AG08396 (cell line): Measurements from ENCODE around the gene RASGEF1B.

Experiments
- DNase-seq: peaks from one replicate; pipeline ENCODE4 v3.0.0; 2012; ENCODE audit warnings: low spot score, mixed read lengths

RASGEF1B gene

DNA sequence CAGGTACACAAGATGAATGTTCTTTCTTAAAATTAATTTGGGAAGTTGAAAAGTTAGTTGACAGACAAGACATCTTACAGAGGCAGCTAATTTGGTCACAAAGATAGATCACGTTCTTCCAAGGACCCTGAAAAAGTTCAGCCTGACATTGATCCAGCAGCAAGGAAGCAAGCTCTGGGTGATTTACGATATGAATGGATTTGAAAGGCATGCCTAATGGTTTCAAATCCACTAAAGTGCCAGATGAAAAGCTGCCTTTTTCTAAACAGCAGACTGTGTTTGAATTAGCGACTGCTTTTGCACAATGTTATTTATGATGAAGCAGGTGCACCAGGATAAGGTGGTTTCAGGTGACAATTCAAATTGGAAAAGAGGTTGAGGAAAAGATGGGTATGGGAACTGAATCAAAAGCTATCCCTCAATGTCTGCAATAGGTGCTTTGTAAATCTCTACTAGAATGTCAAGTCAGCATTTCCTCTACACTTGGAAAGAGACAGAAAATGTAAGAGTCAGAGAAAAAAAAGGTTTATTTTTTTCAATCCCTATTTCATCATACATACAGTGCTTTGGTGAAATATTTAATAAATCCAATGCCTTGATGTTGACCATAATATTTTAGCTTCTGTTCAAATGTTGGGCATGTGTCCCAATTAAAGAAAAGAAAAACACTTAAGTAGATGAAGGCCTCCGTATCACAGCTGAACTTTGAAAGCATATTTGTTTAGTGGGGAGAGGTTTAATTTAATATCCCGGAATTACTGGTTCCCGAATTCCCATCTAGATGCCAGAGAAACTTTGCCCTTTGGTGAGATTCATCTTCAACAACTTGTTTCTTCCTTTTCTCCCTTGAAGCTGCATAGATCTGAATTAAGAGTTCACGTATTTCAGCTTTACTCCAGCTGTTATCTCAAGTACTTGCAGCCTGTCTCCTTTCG lies 6.0 kb downstream of the RASGEF1B start:
- no peak for DNase-seq

DNA sequence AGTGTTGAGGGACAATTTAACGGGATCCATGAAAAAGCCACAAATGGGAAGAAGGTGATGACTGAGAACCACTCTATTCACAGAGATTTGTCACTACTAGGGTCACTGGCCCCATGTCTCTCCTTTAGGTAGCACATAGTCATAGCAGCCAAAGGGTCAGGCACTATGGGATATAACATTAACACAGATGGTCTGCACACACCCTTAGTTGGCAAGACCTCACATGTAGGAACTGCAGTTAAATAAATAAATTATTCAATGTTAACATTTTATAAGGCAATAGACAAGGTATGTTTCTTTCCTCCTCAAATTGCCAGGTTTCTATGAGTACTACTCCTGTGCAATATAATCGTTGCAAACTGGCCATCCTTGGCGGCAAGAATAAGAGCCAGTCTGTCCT lies 10.9 kb downstream of the RASGEF1B start:
- no peak for DNase-seq

DNA sequence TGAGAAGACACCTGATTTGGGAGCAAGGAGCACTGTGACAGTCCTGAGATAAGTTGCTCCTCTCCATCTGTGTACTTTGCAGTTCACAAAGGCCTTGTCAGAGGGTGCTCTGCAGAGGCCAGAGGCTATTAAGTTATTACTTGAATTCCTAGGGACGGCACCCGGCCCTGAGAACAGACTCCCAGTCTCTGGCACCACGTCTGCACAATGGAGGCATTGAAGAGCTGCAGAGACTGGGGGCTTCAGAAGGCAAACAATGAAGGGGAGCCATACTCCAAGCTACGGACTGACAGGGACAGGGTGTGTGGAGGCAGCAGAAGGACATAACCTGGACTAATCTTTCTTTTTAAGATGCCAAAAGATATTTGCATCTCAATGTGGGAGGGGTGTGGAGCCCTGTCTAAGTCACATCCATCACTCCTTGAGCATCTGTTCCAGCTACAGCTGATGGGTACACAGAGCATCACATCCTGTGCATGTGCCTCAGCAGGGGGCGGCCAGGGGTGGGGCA lies 11.5 kb downstream of the RASGEF1B start:
- DNase-seq: no peak

DNA sequence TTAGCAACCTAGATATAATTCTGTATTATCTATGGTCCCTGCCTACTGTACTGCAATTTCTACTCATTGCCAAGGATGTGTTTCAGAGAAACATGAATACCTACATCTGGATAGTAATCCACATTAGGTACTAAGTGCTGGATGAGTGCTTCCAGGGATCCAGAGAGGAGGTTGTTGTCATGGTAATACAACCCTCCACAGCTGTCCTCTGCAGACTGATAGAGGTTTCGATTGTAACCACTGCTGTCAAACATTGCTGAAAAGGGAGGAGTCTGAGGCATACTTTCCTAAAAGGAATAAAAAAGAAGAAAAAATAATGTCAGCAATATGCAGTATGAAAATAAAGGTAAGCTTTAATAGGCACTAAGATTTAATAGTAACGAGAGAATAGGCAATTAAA lies 12.5 kb downstream of the RASGEF1B start:
- no peak for DNase-seq

DNA sequence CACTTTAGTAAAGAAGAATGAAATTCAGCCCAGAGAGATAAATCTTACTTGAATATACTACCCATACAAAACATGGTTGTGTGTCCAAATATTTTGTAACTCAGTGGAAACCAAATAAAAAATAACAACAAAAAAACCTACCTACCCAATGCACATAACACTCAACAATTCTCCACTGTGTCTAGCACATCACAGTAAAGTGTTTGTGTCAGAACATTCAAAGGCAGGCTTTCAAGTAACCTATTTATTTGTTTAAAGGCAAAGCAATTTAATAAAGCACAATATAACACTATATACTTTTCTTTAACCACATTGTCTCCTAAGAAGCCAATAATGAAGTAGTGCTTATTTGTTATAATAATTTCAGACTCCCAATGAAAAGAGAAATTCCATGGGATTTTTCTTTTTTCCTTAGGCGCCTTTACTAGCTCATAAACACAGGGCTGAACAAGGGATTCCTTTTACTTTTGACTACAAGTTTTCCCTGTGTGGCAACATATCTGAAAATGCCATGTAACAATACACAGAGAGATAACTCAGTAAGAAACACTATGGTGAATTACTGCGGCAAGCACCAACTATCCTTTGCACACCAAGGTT lies 13.7 kb downstream of the RASGEF1B start:
- DNase-seq: no peak

DNA sequence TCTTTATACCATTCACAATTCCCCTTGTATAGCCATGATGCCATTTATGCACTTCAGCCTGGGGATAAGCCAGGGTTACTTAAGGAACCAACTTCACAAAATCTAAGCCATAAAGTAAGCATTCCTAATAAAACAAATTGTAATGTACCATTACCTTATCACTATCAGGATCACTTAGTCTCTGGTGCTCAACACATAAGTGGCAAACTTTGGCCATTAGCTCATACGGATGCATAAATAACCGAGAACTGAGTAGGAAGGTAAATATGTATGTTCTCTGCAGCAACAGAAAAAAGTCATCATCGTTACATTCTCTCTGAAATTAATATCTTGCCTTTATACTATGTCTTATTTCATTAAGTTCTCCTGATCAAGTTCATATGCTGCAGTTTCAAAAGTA lies 14.4 kb downstream of the RASGEF1B start:
- DNase-seq: no peak

DNA sequence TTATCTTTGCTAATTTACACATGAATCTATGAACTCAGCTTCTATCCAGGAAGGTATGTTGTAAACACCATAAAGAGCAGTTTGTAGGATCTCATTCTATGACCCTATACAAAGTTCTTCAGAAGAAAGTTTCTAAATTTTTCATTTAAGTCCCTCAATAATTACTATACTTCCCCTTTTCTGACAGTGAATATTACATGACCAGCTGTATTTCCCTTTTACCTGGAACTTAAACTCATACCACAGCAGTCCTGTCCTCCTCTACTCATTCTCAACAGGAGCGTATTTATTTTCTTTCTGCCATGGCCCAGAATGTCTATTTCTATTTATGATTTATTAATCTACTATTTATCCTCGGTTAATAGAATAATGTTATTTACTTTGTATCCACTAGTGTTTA lies 15.8 kb downstream of the RASGEF1B start:
- no peak for DNase-seq

DNA sequence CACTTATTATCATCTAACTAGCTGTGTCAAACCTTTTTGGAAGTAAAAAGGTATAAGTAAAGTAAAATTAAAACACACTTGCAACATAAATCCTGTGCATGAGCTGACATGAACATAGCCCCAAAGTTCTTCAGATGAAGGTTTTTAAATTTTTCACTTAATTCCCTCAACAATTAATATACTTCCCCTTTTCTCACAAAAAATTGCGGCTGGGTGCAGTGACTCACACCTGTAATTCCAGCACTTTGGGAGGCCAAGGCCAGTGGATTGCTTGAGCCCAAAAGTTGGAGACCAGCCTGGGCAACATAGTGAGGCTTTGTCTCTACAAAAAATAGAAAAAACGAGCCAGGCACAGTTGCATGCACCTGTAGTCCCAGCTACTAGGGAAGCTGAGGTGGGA lies 16.8 kb downstream of the RASGEF1B start:
- DNase-seq: no peak

DNA sequence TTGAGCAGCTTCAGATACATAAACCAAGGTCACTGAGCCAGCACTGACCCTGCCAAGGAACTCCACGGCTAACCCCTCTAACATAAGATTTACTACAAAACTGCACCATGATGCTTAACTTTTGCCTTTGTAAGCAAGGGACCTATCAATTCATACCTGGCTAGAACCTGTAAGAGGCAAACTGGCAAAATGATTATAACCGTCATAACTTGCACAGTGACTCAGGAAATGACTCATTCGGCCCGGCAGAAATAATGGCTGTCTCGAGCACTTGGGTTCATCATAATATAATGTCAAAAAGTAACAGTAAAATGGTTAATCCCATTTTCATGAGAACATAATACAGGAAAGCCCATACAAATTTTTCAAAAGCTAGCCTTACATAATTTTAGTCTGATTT lies 17.2 kb downstream of the RASGEF1B start:
- DNase-seq: no peak

DNA sequence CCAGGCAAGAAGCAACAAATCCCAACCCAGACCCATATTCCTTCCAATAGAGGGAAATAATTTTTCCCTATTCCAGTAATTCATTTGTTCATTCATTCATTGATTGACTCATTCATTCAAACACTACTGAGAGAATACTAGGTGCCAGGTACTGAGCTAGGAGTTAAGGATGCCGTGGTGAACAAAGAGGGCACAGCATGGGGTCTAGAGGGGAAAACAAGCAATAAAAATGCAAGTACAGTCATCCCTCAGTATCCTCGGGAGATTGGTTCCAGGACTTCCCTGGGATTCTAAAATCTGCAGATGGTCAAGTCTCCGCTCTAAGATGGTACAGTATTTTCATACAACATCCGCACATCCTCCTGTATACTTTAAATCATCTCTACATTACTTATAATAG lies 18.7 kb downstream of the RASGEF1B start:
- no peak for DNase-seq

DNA sequence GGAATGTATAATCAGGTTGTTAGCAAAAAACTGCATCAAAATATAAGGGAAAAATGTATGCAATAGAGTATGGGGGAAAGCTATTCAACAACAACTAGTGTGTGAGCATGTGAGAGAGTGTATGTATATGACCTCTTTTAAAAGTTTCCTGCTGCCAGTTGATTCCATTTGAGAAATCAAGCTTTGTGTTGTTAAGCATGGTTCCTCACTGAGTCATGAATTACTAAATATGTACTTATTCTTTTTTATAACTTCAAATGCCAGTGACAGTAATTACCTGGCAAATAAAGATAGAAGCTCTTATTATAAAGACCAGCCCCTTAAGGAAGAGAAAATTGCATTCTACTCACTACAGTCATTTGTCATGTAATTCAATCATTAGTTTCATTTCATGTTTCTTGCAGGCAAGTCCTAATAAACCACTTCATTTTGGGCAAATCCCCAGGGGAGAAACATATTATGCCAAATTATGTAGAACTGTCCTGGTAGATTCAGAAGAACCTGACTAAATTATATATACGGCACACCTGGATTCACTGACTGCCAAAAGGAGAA lies 19.2 kb downstream of the RASGEF1B start:
- no peak for DNase-seq

DNA sequence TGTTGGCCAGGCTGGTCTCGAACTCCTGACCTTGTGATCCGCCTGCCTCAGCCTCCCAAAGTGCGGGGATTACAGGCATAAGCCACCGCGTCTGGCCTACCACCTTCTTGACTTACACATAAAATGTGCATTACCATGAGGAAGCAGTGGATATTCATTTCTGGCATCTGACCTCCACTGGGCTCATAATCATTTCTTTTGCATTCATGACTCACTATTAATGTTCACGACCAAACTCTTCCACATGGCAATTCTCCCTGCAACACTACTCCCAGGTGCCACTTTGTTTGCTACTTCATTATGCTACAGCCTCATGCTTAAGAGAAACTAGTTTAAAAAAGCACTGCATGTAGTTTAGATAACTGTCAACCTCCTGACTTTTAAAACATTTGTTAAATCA lies 22.7 kb downstream of the RASGEF1B start:
- DNase-seq: no peak

DNA sequence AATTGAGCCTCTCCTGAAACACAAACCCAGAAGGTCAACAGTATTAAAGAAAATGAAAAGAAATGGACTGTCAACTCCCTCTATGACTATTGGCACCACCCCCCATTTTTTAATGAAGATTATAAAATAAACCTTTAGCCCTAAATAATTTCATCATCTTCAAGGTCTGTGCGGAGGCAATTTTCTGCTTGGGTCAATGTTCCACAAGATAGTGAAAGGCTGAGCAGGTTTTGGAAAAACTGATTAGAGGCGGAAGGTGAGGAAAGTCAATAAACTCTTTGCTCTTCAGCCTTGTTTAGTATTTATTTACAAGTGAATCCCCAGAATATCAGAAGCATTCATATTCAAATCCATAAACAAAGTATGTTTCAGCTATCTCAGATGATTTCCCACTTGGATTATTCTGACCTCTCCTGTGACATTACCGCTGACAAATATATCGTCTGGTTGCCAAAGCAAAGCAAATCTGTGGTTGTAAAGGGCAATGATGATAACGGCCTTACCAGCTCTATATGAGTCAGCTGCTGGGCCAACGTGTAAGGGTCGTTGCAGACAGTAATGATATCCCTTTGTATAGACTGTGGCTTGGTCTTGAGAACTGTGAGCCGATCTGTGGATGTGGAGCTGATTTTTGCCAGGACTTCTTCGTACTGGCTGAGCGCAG lies 24.0 kb downstream of the RASGEF1B start:
- no peak for DNase-seq

DNA sequence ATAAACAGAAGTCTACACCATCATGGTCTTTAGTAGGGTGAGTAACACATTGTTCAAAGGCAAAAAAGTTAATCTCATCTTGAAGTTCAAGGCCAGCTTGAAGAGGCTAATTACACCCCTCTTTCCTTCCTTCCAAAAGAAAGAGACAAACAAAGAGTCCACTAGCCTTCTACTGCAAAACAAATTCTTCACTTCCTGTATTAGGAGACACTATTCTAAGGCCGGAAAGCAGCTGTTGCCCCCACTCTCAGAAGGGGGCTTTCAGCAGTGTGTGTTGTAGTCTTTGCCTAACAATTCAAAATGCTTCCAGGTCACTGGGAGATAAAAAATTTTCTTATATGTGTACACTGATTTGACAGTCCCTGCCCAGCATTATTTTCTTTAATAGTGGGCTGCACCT lies 25.1 kb downstream of the RASGEF1B start:
- no peak for DNase-seq

DNA sequence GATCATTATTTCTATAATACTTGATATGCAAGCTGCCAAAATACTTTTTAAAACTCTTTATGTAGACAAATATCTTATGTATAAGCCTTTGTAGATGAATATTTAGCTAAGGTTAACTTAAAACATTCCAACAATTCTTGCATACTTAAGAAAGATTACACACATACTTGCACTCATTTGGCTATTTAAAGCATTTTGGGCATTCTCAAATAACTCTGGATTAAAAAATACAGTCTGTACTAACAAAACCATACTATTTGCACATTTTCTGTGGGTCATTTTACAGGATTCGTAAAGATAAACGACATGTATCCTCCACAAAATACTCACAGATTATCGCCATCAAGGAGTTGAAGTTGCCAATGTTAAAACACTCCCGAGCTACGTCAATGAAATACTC lies 26.5 kb downstream of the RASGEF1B start:
- no peak for DNase-seq

DNA sequence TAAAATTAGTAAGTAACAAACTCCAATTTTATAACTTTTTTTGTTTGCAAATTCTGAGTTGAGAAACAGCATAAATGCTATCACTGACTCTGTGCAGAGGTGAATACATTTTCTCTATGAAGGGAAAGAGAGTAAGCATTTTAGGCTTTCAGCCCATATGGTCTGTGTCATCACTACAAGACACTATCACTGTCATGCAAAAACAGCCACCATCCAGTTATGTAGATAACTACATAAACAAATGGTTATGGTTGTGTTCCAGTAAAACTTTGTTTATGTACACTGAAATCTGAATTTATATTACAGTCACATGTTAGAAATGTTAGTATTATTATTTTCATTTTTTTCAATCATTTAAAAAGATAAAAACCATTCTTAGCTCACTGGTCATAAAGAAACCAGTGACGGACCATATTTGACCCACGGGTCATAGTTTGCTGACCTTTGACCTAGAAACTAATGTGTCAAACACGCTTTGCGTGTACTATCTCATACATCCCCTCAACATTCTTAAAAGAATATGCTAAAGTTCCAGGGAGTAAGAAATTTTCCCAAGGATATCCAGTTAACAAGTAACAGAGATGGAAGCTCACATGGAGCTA lies 29.1 kb downstream of the RASGEF1B start:
- DNase-seq: no peak

DNA sequence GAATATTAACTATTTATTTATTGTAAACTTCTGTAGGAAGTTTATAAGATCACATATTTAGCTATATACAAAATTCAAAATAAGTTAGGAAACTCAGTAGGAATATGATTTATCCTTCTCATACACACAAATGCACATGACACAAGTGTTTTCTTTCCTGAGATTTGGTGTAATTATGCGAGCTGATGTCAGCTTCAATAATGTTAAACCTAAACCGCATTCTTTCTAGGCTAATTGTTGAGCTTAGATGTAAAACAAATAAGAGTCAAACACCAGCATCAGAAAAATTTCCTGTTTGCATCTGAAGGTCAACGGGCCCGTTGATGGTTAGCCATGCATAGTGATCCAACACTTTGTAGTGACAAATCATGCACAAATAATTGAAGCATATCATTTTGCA lies 30.8 kb downstream of the RASGEF1B start:
- DNase-seq: no peak

DNA sequence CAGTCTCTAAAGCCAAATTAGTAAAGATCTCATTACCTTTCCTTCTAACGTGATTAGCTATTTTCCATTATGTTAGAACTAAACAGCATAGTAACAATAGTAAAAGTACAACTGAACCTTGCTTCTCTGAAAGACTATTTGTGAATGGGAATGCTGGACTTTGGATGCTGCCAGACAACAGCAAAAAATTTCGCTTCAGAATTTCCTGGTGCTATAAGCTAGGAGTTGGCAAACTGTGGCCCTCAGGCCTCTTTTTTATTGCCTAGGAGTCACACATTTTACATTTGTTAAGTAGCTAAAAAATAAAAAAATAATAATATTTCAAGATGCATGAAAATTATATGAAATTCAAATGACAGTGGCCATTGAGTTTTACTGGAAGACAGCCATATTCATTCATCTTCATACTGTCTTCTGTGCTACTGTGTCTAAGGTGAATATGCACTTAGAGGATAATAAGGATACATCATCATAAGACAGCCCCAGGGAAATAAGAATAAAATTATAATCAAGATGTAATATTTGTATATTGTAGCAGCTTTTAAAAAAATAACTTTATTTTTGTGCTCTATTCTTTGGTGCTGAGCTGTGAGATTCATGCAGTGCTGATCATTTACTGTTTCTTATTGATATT lies 34.6 kb downstream of the RASGEF1B start:
- DNase-seq: no peak

DNA sequence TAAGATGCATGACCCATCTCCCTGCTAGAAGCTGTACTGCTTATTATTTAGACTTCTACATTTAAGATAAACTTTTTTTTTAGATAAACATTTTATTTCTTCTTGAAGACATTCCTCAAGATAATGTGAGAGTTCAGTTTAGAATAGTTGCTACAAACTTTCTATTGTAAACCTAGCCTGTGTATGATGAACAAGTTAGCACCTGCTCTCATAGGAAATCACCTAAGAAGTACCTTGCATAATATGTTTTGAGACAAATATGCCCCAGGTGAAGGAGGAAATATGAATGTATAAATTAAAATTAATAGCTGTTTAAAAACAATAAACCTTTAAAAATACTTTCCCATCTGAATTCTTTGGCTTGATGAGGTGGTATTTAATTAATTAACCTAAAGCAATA lies 35.6 kb downstream of the RASGEF1B start:
- DNase-seq: no peak

DNA sequence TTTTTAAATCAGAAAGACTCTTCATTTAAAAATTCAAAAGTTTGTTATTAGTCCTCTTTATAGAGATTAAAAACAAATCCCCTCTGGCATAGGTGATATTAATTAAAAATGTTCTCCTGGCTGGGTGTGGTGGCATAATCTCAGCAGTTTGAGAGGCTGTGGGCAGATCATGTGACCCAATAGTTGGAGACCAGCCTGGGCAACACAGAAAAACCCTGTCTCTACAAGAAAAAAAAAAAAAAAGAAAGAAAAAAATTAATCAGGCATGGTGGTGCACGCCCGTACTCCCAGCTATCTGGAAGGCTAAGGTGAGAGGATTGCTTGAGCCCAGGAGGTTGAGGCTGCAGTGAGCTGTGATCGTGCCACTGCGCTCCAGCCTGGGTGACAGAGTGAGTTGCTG lies 38.9 kb downstream of the RASGEF1B start:
- no peak for DNase-seq

DNA sequence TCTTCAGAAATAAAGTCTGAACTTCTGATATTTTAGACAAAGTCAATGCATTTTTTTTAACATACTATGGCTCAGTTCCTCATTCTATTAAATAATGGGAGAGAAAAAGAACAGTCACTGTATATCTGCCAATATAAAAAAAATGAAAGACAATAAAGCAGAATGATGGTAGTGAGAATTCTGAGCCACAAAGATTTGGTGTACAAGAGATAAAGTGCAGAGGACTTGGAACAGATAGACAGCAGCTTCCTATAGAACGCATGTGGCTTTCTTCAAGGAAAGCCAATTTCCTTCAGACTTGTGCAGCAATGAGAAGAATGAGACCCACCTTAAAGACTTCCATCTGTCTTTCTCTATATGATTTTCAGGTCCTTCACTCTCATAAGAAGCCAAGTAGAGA lies 39.7 kb downstream of the RASGEF1B start:
- no peak for DNase-seq

DNA sequence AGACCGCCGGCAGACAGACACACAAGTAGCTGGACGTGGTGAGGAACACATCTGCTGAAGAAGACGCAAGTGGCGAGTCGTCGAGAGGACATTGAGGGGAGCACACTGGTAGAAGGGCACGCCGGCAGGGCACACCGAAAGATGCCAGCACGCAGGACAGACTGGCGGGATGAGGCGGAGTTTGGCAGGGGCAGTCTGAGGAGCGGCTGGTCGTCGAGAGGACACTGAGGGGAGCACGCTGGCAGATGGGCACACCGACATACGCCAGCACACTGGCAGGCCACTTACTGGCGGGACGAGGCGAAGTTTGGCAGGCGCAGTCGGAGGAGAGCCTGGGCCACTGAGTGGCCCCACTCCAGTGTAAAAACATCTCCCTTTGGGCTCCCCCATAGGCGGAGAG lies 42.1 kb downstream of the RASGEF1B start:
- DNase-seq: no peak
